ENCODE results near the gene FSTL3. TPM values are rescaled to one million over a fixed set of nuclear protein-coding genes. Genes with fewer than 3 reads are reported as not detected.
"Not testable (repeated sequence)": the region's sequence is repeated elsewhere in the genome, so short reads cannot be mapped to it uniquely, and the experiment has no call there.

The FSTL3 gene
- total RNA-seq, 4 donors from 2014 or later = 4.4 to 43.3 (median 17.7) TPM

DNA sequence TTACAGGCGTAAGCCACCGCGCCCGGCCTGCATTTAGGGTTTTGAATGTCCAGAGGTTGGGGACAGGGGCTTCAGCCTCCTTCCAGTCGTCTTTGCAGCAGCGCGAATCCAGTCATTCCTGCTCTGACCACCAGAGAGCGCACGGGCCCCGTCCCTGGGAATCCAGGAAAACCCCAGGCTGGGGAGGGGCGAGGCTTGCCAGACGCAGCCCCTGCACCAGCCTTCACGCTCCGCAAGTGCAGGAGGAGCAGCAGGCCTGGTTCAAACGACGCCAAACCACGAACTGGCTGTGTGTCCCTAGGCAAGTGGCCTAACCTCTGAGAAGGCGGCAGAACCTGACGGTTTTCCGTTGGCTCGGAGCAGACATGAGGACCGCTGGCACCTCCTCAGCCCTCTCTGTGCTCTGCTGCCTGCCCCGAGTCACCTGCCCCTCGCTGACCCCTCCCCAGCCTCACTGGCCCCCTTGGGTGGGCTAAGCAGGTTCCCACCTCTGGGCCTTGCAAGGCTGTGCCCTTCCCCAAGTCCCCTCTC, 11.2 kb upstream of the FSTL3 start:
- no peak for DNase-seq
- Histone ChIP-seq H3K4me3 (peak overlapping the region in 3 of 4 donors; percentile 3 to 55 (median 15)), H3K9me3 (no peaks in the 10 kb centered on the region), H3K4me1 (peaks cover 28 to 44% (median 34%) of the 10 kb centered on the region in 3 donors), H3K36me3 (no peaks in the 10 kb centered on the region), H3K27me3 (no peaks in the 10 kb centered on the region), H3K27ac (peak overlapping the region in 2 of 4 donors; percentile 15 to 97)
- 5 to 12% methylated on average over 7 to 10 of the region's 24 CpGs for WGBS, 2 donors
- no peak for TF ChIP-seq POLR2A (IDR thresholded peaks at IDR 0.05)
- TF ChIP-seq, protein P1, sequence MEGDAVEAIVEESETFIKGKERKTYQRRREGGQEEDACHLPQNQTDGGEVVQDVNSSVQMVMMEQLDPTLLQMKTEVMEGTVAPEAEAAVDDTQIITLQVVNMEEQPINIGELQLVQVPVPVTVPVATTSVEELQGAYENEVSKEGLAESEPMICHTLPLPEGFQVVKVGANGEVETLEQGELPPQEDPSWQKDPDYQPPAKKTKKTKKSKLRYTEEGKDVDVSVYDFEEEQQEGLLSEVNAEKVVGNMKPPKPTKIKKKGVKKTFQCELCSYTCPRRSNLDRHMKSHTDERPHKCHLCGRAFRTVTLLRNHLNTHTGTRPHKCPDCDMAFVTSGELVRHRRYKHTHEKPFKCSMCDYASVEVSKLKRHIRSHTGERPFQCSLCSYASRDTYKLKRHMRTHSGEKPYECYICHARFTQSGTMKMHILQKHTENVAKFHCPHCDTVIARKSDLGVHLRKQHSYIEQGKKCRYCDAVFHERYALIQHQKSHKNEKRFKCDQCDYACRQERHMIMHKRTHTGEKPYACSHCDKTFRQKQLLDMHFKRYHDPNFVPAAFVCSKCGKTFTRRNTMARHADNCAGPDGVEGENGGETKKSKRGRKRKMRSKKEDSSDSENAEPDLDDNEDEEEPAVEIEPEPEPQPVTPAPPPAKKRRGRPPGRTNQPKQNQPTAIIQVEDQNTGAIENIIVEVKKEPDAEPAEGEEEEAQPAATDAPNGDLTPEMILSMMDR (IDR thresholded peaks at IDR 0.05) = peak; percentile 82 to 95 (median 92)
- intact Hi-C loops (cut with DNase I) = loop anchor here (5.0 kb wide), 1 partner anchor 67 kb away; no protein-coding TSS in a partner anchor

DNA sequence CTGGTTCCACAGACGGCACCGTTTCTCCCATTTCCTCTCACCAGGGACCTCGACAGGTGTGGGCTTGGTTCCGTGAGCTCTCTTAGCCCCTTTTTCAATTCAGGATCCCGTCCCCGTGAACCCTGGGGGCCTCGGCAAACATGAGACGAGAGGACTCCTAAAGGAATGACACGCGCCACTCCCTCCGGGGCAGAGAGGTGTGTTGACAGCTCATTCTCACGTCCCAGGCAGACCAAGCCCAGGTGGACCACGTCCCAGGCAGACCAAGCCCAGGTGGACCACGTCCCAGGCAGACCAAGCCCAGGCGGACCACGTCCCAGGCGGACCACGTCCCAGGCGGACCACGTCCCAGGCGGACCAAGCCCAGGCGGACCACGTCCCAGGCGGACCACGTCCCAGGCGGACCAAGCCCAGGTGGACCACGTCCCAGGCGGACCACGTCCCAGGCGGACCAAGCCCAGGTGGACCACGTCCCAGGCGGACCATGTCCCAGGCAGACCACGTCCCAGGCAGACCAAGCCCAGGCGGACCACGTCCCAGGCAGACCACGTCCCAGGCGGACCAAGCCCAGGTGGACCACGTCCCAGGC, 9.1 kb upstream of the FSTL3 start:
- H3K27me3 ChIP-seq, H3K4me3 ChIP-seq: not testable (repeated sequence)
- intact Hi-C loops (cut with DNase I) = loop anchor here (5.0 kb wide), 1 partner anchor 65 kb away; no protein-coding TSS in a partner anchor

DNA sequence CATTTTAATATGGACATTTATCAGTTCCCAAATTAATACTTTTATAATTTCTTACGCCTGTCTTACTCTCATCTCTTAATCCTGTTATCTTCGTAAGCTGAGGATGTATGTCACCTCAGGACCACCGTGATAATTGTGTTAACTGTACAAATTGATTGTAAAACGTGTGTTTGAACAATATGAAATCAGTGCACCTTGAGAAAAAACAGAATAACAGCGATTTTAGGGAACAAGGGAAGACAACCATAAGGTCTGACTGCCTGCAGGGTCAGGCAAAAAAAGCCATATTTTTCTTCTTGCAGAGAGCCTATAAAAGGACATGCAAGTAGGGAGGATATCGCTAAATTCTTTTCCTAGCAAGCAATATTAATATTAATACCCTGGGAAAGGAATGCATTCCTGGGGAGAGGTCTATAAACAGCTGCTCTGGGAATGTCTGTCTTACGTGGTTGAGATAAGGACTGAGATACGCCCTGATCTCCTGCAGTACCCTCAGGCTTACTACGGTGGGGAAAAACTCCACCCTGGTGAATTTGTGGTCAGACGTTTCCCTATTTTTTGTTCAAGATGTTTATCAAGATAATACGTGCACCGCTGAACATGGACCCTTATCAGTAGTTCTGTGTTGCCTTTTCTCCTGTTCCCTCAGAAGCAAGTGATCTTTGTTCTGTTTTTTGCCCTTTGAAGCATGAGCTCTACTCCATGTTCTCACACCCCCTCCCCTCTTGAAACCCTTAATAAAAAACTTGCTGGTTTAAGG, 7.3 kb upstream of the FSTL3 start:
- H3K27me3 ChIP-seq, H3K27ac ChIP-seq, H3K36me3 ChIP-seq, DNase-seq, H3K4me3 ChIP-seq, H3K9me3 ChIP-seq: not testable (repeated sequence)
- H3K4me1 ChIP-seq = peaks cover 7 to 14% (median 10%) of the 10 kb centered on the region in 3 donors
- intact Hi-C loops (cut with DNase I) = loop anchor here (5.0 kb wide), 1 partner anchor 63 kb away; no protein-coding TSS in a partner anchor
- 57 to 59% methylated on average over 12 of the region's 12 CpGs for WGBS, 2 donors

More for the DNA sequence above, 9.1 kb upstream of the FSTL3 start:
- not testable (repeated sequence) for DNase-seq, H3K36me3 ChIP-seq, H3K27ac ChIP-seq, H3K9me3 ChIP-seq
- H3K4me1 ChIP-seq = peaks cover 7 to 23% (median 15%) of the 10 kb centered on the region in 3 donors
- 53 to 88% methylated on average over 3 to 6 of the region's 38 CpGs for WGBS, 2 donors

DNA sequence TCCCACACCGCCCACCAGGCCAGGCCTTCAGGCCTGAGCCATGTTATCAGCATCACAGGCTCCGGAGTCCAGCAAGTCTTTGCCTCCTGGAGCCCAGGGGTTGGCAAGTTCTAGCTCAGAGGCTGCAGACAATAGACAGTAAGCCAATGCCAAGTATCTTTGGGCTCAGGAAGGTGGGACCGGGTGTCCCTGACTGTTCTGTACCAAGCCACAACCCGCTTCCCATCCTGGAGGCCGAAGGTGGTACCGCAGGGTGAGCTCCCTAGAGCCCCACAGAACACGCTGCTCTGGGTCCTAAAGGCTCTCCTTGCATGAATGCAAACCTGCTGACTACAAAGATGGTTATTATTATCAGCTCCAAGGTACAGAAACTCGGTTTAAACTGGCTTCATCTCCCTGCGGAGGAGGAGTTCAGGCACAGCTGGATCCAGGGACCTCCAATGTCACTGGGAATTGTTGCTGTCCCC, 5.5 kb upstream of the FSTL3 start:
- intact Hi-C loops (cut with DNase I) = no loop called here
- Histone ChIP-seq H3K27ac (no peak overlapping the region), H3K27me3 (peaks cover 0 to 19% (median 0%) of the 10 kb centered on the region in 4 donors), H3K36me3 (no peaks in the 10 kb centered on the region), H3K4me1 (peaks cover 3 to 9% (median 3%) of the 10 kb centered on the region in 3 donors), H3K4me3 (no peak overlapping the region), H3K9me3 (no peaks in the 10 kb centered on the region)
- 66 to 77% methylated on average over 5 to 7 of the region's 9 CpGs for WGBS, 2 donors
- no peak for TF ChIP-seq POLR2A (IDR thresholded peaks at IDR 0.05)
- TF ChIP-seq, protein P1 (IDR thresholded peaks at IDR 0.05) = peak in 1 of 6 experiments; percentile 18
- no peak for DNase-seq

DNA sequence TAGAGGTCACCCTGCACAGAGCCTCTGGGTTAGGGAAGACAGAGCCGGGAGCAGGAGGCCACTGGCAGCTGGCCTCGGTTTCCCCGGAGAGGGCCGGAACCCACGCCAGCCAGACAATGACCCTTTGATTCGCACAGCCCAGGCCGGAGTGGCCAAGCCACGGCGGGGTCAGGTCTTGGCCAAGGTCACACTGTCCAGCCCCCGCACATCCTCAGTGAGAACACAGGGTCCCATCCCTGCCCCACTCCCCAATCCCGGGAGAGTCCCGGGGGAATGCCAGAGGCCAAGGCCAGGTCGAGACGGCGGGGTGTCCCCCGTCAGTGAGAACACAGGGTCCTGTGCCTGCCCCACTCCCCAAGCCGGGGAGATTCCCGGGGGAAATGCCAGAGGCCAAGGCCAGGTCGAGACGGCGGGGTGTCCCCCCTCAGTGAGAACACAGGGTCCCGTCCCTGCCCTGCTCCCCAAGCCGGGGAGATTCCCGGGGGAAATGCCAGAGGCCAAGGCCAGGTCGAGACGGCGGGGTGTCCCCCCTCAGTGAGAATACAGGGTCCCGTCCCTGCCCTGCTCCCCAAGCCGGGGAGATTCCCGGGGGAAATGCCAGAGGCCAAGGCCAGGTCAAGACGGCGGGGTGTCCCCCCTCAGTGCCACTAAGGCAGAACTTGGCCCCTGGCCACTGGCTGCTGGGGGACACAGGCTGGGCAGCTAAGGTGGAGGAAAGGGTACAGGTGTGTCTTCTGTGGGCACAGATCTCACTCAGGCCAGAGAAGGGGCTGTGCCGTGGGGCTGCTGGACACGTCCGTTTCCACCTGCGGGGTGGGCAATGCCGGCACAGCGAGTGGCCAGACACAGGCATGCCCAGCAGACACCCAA, 1.7 kb upstream of the FSTL3 start:
- Histone ChIP-seq H3K36me3 (no peaks in the 10 kb centered on the region), H3K9me3 (no peaks in the 10 kb centered on the region), H3K27me3 (peaks cover 0 to 41% (median 0%) of the 10 kb centered on the region in 4 donors), H3K4me1 (peaks cover 31 to 48% (median 33%) of the 10 kb centered on the region in 3 donors), H3K27ac (peak overlapping the region in 3 of 4 donors; percentile 64 to 95 (median 89)), H3K4me3 (no peak overlapping the region)
- DNase-seq = no peak
- TF ChIP-seq POLR2A (IDR thresholded peaks at IDR 0.05) = no peak
- TF ChIP-seq, protein P1 (IDR thresholded peaks at IDR 0.05) = no peak
- 51 to 71% methylated on average over 10 to 14 of the region's 38 CpGs for WGBS, 2 donors
- intact Hi-C loops (cut with DNase I) = no loop called here
